Heart right ventricle (tissue), 16 donors: ENCODE measurements around the gene KNG1. TPM values are rescaled to one million over a fixed set of nuclear protein-coding genes. Genes with fewer than 3 reads are reported as not detected.

Source experiments
- ATAC-seq, 8 donors: fragments of 200-7000 bp; cut with Tn5 transposase; one replicate each; pipeline ENCODE4 v1.9.1; 2020; ENCODE audit warnings: mild to moderate bottlenecking in 8 of 8, moderate library complexity in 8 of 8, moderate number of reproducible peaks in 1 of 8
- DNase-seq, 2 donors: peaks; one replicate each; pipeline ENCODE4 v3.0.0-alpha.2; 2020
- H3K27ac ChIP-seq, 10 donors: fragments of 200-600 bp; sonication (generic) in 2 of 10; one replicate each; pipeline versions ENCODE4 v1.5.0 to v1.8.0; 2020 to 2022; ENCODE audit warnings: mild to moderate bottlenecking in 3 of 10
- H3K27me3 ChIP-seq, 7 donors: fragments of 200-600 bp; one replicate each; pipeline ENCODE4 v1.8.0; 2021 to 2022; ENCODE audit warnings: mild to moderate bottlenecking in 2 of 7
- H3K36me3 ChIP-seq, 9 donors: fragments of 200-600 bp; sonication (generic) in 1 of 9; one replicate each; pipeline versions ENCODE4 v1.5.0 to v1.8.0; 2020 to 2022; ENCODE audit warnings: mild to moderate bottlenecking in 2 of 9
- H3K4me1 ChIP-seq, 9 donors: fragments of 200-600 bp; sonication (generic) in 1 of 9; one replicate each; pipeline versions ENCODE4 v1.5.0 to v1.8.0; 2020 to 2022; ENCODE audit warnings: mild to moderate bottlenecking in 4 of 9
- H3K4me3 ChIP-seq, 10 donors: fragments of 200-600 bp; sonication (generic) in 2 of 10; one replicate each; pipeline versions ENCODE4 v1.5.0 to v1.8.0; 2020 to 2022; ENCODE audit warnings: mild to moderate bottlenecking in 7 of 10, moderate library complexity in 2 of 10
- H3K9me3 ChIP-seq, 11 donors: fragments of 200-600 bp in 10 of 11; sonication (generic) in 2 of 11; one replicate each; pipeline versions ENCODE4 v1.5.0 to v1.8.0; 2013 to 2022; ENCODE audit warnings: mild to moderate bottlenecking in 2 of 11, control low read depth in 1 of 11, moderate library complexity in 1 of 11
- WGBS, 2 donors: extraction: QIAGEN DNeasy Blood & Tissue Kit; methylation state at CpG; one replicate each; pipeline ENCODE4 v1.1.7; 2013; ENCODE audit warnings: inconsistent platforms in 1 of 2; 5-methylcytosine and 5-hydroxymethylcytosine counted together
- intact Hi-C, 10 donors: fragments of 100-400 bp; cut with DNase I; formaldehyde crosslinking; loops; one replicate each; pipeline versions ENCODE4 v1.11.1 to v1.14.2; 2022
- polyA plus RNA-seq, 2 donors: library from polyadenylated mRNA; stranded (reverse); fragments of 200-250 nt; gene quantifications; one replicate each; pipeline ENCODE4 v1.2.3, GENCODE V29; 2013
- total RNA-seq, 10 donors: library from RNA; stranded (reverse); fragmentation: NEBNext Ultra II Directional in 3 of 10; extraction: Animal tissue kit (Norgen Biotek cat#: 25700) in 3 of 10; gene quantifications; one replicate each; pipeline versions ENCODE4 v1.2.1 to v1.2.4, GENCODE V29; 2021 to 2023
- TF ChIP-seq, protein P1 (sequence below), 9 donors: fragments of 200-600 bp; sonication (generic) in 2 of 9; IDR thresholded peaks; one replicate each; pipeline versions ENCODE4 v1.5.0 to v1.8.0; 2021 to 2022; ENCODE audit warnings: antibody characterized with exemption in 9 of 9, mild to moderate bottlenecking in 5 of 9, moderate library complexity in 1 of 9
- donor health status: Arrhythmogenic right ventricular cardiomyopathy.
- donor health status: ischemic (EF 13 %, LVEDD 7.1; RV severe dilation, severe dysfunction).
- donor health status: healthy with polysubstance abuse.
- donor health status: DM: no; HTN: yes; CAD: no.
- donor health status: DM: no; HTN: no; CAD: no.
- donor health status: ischemic (EF 25% LVEDD 6.9; RV normal size, moderate dysfunction).
- donor health status: ischemic (EF 25% LVEDD 5.7; RV mildly dilated, moderate dysfunction).
- donor health status: healthy.
- donor health status: DM: yes; HTN: yes; CAD: no.
- donor health status: Ischemic cardiomyopathy.
- donor health status: ischemic (EF 35%, LVEDD 5.7; RV mildly dilated, moderate dysfunction).
- donor health status: nonischemic (EF 11% LVEDD 7.7; RV severe dilation, severe dysfunction).
- donor health status: DM: yes; HTN: yes; CAD: no.
- donor health status: PGD.
- donor health status: ischemic (EF 29% LVEDD 5.4; RV normal size, mild dysfunction).
- donor health status: nonischemic (EF 23%, LVEDD 6.1; RV moderate dilation, normal function).

KNG1 gene
- total and polyA plus RNA-seq, 12 donors, result 0.07 to 0.92 (median 0.39) TPM; not detected in 2

DNA sequence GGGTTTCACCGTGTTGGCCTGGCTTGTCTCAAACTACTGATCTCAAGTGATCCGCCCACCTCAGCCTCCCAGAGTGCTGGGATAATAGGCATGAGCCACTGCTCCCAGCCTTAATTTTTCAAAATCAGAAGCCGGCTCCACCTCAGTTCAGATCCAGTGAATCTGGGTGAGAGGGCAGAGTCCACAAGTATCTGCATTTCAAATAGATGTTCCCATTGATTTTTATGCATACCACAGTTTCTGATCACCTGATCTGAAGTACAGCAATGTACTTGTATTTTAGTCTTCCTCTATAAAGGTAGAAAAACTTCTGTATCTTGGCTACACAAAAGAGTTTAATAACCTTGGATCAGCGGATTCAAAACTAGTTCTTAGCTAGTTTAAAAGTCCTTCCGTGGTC lies 62.0 kb downstream of the KNG1 start:
- no peaks in the 10 kb centered on the region for H3K9me3 ChIP-seq
- H3K4me3 ChIP-seq, result no peak overlapping the region
- intact Hi-C loops, result no loop called here
- H3K36me3 ChIP-seq, result peaks cover 0 to 3% (median 0%) of the 10 kb centered on the region in 9 donors
- WGBS, 2 donors, result 91 to 93% methylated on average over 5 of the region's 5 CpGs
- H3K4me1 ChIP-seq, result peaks cover 0 to 10% (median 3%) of the 10 kb centered on the region in 9 donors
- TF ChIP-seq, protein P1, sequence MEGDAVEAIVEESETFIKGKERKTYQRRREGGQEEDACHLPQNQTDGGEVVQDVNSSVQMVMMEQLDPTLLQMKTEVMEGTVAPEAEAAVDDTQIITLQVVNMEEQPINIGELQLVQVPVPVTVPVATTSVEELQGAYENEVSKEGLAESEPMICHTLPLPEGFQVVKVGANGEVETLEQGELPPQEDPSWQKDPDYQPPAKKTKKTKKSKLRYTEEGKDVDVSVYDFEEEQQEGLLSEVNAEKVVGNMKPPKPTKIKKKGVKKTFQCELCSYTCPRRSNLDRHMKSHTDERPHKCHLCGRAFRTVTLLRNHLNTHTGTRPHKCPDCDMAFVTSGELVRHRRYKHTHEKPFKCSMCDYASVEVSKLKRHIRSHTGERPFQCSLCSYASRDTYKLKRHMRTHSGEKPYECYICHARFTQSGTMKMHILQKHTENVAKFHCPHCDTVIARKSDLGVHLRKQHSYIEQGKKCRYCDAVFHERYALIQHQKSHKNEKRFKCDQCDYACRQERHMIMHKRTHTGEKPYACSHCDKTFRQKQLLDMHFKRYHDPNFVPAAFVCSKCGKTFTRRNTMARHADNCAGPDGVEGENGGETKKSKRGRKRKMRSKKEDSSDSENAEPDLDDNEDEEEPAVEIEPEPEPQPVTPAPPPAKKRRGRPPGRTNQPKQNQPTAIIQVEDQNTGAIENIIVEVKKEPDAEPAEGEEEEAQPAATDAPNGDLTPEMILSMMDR (IDR thresholded peaks at IDR 0.05), result no peak
- no peak for ATAC-seq
- no peaks in the 10 kb centered on the region for H3K27me3 ChIP-seq
- no peak overlapping the region for H3K27ac ChIP-seq
- no peak for DNase-seq

DNA sequence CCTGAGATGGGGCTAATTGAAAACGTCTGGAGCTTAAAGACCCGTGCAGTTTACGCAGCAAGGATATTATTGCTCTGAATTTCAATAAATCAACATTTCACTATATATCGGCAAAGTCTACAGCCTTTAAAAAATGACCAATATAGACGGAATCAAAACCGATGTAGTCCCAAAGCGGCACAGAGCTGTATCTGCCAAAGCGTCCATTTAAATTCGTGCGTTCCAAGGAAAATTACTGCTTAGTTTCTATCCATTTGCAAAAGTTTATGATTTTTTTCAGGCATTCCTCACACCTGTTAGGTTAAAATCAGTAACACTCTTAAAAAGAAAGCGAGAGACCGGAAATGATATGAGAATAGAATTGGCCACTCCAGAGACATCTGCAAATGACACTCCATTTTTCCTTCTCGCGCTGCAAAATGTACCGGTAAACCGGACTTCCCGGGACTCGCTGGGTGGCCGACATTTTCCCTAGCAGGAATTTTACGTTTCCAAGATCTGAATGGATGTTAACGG lies 65.4 kb downstream of the KNG1 start:
- WGBS, 2 donors, result 5% methylated on average over 21 of the region's 21 CpGs
- peak overlapping the region; percentile 75 to 95 (median 90) for H3K4me3 ChIP-seq
- intact Hi-C loops, result loop anchor here in 3 of 10 donors (2.0 to 5.0 kb wide), 3 partner anchors 24 to 215 kb away; partner anchors contain the start of genes DNAJB11 (in 1 of the 3), RFC4 (in 1 of the 3) and TBCCD1 (in 1 of the 3)
- no peaks in the 10 kb centered on the region for H3K27me3 ChIP-seq
- no peaks in the 10 kb centered on the region for H3K9me3 ChIP-seq
- DNase-seq (no peak), ATAC-seq (peak in 4 of 8 donors; percentile 0 to 7 (median 4))
- TF ChIP-seq, protein P1 (IDR thresholded peaks at IDR 0.05), result no peak
- peak overlapping the region; percentile 98 to 100 (median 98) for H3K27ac ChIP-seq
- H3K4me1 ChIP-seq, result peaks cover 3 to 43% (median 34%) of the 10 kb centered on the region in 9 donors
- peaks cover 0 to 37% (median 32%) of the 10 kb centered on the region in 9 donors for H3K36me3 ChIP-seq

DNA sequence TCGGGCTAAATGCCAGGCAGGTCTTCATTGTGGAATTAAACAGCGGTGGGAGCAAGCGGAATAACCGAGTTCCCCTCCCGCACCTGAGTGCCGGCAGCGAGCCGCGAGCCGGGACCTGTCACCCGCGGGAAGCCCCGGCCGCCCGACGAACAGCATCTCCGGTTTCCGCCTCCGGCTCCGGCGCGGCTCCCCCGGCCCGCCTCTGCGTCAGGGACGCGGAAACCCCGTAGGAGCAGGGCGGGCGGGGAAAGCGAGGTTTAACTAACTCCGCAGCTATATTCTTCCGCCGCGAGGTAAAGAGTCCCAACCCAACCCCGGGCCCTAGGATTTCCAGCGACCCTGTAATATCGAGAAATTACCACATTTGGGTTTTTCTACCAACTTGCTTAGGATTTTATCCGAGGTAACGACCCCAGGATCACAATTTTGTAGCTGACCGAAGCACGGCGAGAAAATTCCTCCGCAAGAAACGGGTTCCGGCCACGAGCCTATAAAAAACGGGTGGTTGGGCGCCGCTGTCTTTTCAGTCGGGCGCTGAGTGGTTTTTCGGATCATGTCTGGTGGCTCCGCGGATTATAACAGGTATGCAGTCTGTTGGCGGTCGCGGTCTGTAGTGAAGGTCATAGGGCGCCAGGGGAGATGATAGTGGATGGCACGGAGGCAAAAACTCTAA lies 66.0 kb downstream of the KNG1 start, which contains the start of gene EIF4A2:
Gene EIF4A2 (plus strand): TSS at position 520 of the 673 bp plus-strand sequence. CDS start 34 bp downstream, at position 554.
- TF ChIP-seq, protein P1 (IDR thresholded peaks at IDR 0.05), result no peak
- ATAC-seq (peak; percentile 85 to 95 (median 92)), DNase-seq (peak; percentile 90 to 91)
- 0% methylated on average over 60 of the region's 60 CpGs for WGBS, 2 donors
- Histone ChIP-seq H3K4me3 (peak within 1 kb of the TSS; percentile 75 to 95 (median 90)), H3K9me3 (no peaks in the 10 kb centered on the region), H3K27ac (peak within 1 kb of the TSS; percentile 98 to 100 (median 98)), H3K4me1 (peaks cover 3 to 49% (median 39%) of the 10 kb centered on the region in 9 donors), H3K27me3 (no peaks in the 10 kb centered on the region), H3K36me3 (peaks cover 0 to 43% (median 38%) of the 10 kb centered on the region in 9 donors)
- intact Hi-C loops, result loop anchor here in 3 of 10 donors (2.0 to 5.0 kb wide), 3 partner anchors 24 to 216 kb away; partner anchors contain the start of genes DNAJB11 (in 1 of the 3), RFC4 (in 1 of the 3) and TBCCD1 (in 1 of the 3)

DNA sequence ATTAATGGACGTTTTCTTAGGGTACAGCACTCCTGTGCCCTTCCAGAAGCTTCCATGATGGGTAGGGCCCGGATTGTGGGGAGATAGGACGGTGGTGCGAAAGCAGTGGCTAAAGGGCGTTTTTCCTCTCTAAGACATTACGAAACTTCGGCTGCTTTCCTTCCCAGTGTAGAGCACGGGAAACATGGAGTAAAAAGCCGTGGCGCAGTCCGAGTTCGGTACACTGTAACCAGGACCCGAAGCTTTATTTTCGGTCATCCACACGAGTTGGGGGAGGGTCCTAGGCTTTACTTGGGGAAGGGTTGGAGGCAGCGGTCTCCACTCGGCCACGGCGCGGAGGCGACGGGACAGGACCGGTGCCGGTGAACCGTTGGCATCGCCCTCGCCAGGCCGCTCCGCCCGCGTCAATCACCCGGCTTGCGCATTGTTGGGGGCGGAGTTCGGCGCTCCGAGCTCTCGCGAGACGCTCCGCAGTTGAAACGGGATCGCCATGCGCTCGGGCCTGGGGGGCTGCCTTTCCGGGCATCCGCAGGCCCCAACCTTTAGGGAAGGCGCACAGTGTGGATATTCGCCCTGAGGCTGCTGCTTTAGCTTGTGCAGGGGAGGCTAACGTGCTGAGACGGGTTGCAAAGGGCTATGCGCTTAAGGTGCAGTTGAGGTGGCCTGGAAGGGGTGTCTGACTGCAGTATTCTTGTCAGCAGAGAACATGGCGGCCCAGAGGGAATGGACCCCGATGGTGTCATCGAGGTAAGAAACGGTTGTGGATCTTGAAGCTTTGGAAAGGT lies 66.8 kb downstream of the KNG1 start:
- Histone ChIP-seq H3K4me3 (peak overlapping the region; percentile 75 to 95 (median 90)), H3K27me3 (no peaks in the 10 kb centered on the region), H3K9me3 (no peaks in the 10 kb centered on the region), H3K27ac (peak overlapping the region; percentile 98 to 100 (median 98)), H3K4me1 (peaks cover 3 to 55% (median 46%) of the 10 kb centered on the region in 9 donors), H3K36me3 (peaks cover 0 to 51% (median 46%) of the 10 kb centered on the region in 9 donors)
- DNase-seq (peak; percentile 88 to 90), ATAC-seq (peak; percentile 90 to 96 (median 93))
- intact Hi-C loops, result loop anchor here in 3 of 10 donors (2.0 to 5.0 kb wide), 3 partner anchors 23 to 217 kb away; partner anchors contain the start of genes DNAJB11 (in 1 of the 3), RFC4 (in 1 of the 3) and TBCCD1 (in 1 of the 3)
- 0 to 1% methylated on average over 56 of the region's 56 CpGs for WGBS, 2 donors
- TF ChIP-seq, protein P1 (IDR thresholded peaks at IDR 0.05), result no peak
